Heart left ventricle (tissue), 13 donors: Measurements from ENCODE around the gene F12.

Experiments used
- POLR2A ChIP-seq, 2 donors: fragments of 450-650 bp; IDR thresholded peaks; one replicate each; pipeline ENCODE4 v1.6.1; 2017; ENCODE audit warnings: antibody characterized with exemption in 2 of 2, mild to moderate bottlenecking in 2 of 2, moderate library complexity in 2 of 2
- TF ChIP-seq, protein P1 (sequence below), 12 donors: fragments of 200-600 bp; sonication (generic) in 4 of 12; IDR thresholded peaks; one replicate each; pipeline versions ENCODE4 v1.5.0 to v1.8.0; 2018 to 2022; ENCODE audit warnings: antibody characterized with exemption in 12 of 12, mild to moderate bottlenecking in 5 of 12
- donor health status: ischemic (EF 13 %, LVEDD 7.1; RV severe dilation, severe dysfunction).
- donor health status: DM: no; HTN: yes; CAD: no.
- donor health status: DM: no; HTN: no; CAD: no.
- donor health status: ischemic (EF 25% LVEDD 6.9; RV normal size, moderate dysfunction).
- donor health status: ischemic (EF 25% LVEDD 5.7; RV mildly dilated, moderate dysfunction).
- donor health status: ischemic (EF 35%, LVEDD 5.7; RV mildly dilated, moderate dysfunction).
- donor health status: nonischemic (EF 11% LVEDD 7.7; RV severe dilation, severe dysfunction).
- donor health status: DM: yes; HTN: yes; CAD: no.
- donor health status: PGD.
- donor health status: ischemic (EF 29% LVEDD 5.4; RV normal size, mild dysfunction).
- donor health status: nonischemic (EF 23%, LVEDD 6.1; RV moderate dilation, normal function).

DNA sequence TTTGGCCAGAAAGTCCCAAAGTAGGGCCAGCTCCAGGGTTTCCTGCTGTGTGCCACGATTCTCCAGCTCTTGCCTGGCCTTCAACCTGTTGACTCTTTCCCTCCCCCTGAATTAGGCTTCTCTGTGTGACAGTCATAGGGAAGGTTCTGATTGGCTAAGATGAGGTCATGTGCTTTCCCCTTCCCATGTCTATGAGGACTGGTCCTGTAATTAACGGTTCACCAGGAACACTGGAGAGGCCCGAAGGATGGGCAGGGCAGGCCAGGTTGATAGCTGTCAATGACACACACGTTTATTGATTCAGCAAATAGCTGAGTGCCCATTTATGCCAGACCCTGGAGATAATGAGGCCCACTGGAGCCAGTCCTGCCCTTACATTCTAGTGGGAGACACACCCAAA is 28.3 kb upstream of the F12 start:
- TF ChIP-seq, protein P1, sequence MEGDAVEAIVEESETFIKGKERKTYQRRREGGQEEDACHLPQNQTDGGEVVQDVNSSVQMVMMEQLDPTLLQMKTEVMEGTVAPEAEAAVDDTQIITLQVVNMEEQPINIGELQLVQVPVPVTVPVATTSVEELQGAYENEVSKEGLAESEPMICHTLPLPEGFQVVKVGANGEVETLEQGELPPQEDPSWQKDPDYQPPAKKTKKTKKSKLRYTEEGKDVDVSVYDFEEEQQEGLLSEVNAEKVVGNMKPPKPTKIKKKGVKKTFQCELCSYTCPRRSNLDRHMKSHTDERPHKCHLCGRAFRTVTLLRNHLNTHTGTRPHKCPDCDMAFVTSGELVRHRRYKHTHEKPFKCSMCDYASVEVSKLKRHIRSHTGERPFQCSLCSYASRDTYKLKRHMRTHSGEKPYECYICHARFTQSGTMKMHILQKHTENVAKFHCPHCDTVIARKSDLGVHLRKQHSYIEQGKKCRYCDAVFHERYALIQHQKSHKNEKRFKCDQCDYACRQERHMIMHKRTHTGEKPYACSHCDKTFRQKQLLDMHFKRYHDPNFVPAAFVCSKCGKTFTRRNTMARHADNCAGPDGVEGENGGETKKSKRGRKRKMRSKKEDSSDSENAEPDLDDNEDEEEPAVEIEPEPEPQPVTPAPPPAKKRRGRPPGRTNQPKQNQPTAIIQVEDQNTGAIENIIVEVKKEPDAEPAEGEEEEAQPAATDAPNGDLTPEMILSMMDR (IDR thresholded peaks at IDR 0.05): no peak
- TF ChIP-seq POLR2A (IDR thresholded peaks at IDR 0.05): no peak
